Stimulated activated naive CD8-positive, alpha-beta T cell treated with anti-CD3 and anti-CD28 coated beads, Interleukin-15, amount 100 ng/mL, for 72 hours (primary cell): ENCODE measurements around the gene XAGE2.

Source experiments
- ATAC-seq: fragments of 150-1000 bp; cut with Tn5 transposase; 2 replicates; pipeline ENCODE4 v1.10.0; 2021; ENCODE audit warnings: mild to moderate bottlenecking, moderate library complexity
- DNase-seq, 2 donors: peaks; one replicate each; pipeline ENCODE4 v3.0.0; 2021 to 2022
- H3K27ac Mint-ChIP-seq, 2 donors: one replicate each; pipeline ENCODE4 v1.8.0; 2022; ENCODE audit warnings: mild to moderate bottlenecking in 2 of 2, mixed read lengths in 2 of 2, moderate library complexity in 2 of 2
- H3K27me3 Mint-ChIP-seq: one replicate; pipeline ENCODE4 v1.8.0; 2022; ENCODE audit warnings: mixed read lengths
- H3K4me1 Mint-ChIP-seq: one replicate; pipeline ENCODE4 v1.8.0; 2022; ENCODE audit warnings: mild to moderate bottlenecking, mixed read lengths
- H3K4me3 Mint-ChIP-seq, 2 donors: one replicate each; pipeline ENCODE4 v1.8.0; 2022; ENCODE audit warnings: mild to moderate bottlenecking in 2 of 2, mixed read lengths in 2 of 2, moderate library complexity in 1 of 2
- H3K9me3 Mint-ChIP-seq, 2 donors: one replicate each; pipeline ENCODE4 v1.8.0; 2022; ENCODE audit warnings: mixed read lengths in 2 of 2

Gene XAGE2

GRCh38 chrX:52410439-52411394, 41.9 kb downstream of the XAGE2 start:
- no peak for ATAC-seq
- Mint-ChIP-seq H3K9me3 (no peaks in the 10 kb centered on the region), H3K27me3 (no peaks in the 10 kb centered on the region), H3K4me1 (no peaks in the 10 kb centered on the region), H3K27ac (no peak overlapping the region), H3K4me3 (no peak overlapping the region)
- no peak for DNase-seq

- DNase-seq (no peak), ATAC-seq (no peak)
- Mint-ChIP-seq H3K4me1 (no peaks in the 10 kb centered on the region), H3K9me3 (no peaks in the 10 kb centered on the region), H3K27ac (no peak overlapping the region), H3K27me3 (no peaks in the 10 kb centered on the region), H3K4me3 (no peak overlapping the region)
Measured at GRCh38 chrX:52415304-52415703, 46.5 kb downstream of the XAGE2 start.

- H3K27me3 Mint-ChIP-seq: no peaks in the 10 kb centered on the region
- H3K9me3 Mint-ChIP-seq: no peaks in the 10 kb centered on the region
- DNase-seq (no peak), ATAC-seq (no peak)
- H3K27ac Mint-ChIP-seq: no peak overlapping the region
- H3K4me1 Mint-ChIP-seq: no peaks in the 10 kb centered on the region
- H3K4me3 Mint-ChIP-seq: no peak overlapping the region
Measured at GRCh38 chrX:52416816-52417215, 48.0 kb downstream of the XAGE2 start.

DNA sequence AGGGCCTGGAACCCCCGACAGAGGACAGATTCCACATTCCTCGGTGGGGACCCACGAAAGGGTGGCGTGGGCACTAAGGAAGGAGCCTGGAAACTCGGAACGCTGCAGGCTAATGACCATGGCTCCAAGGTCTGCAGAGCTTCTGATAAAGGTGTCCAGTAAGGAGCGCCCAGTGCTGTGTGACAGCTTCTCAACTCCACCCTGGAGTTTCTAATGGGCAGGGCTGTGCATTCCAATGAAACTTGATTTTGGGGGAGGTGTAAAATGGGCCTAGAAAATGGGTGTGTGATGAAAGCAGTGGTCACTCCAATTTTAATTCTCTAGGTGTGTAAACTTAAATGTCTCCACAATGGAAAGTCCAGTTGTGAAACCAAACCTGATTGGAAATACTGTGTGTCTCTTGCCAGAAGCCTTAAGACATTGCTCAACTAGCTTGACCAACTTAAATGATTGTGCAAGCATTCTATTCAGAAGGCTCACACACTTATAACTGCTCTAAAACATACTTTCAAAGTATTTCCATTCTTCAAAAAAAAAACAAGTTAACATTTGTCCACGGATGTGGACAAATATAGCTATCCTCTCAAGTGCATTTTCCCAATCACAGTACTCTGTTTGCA, 52.1 kb downstream of the XAGE2 start:
- ATAC-seq (no peak), DNase-seq (no peak)
- Mint-ChIP-seq H3K4me3 (no peak overlapping the region), H3K9me3 (no peaks in the 10 kb centered on the region), H3K4me1 (no peaks in the 10 kb centered on the region), H3K27ac (no peak overlapping the region), H3K27me3 (no peaks in the 10 kb centered on the region)

DNA sequence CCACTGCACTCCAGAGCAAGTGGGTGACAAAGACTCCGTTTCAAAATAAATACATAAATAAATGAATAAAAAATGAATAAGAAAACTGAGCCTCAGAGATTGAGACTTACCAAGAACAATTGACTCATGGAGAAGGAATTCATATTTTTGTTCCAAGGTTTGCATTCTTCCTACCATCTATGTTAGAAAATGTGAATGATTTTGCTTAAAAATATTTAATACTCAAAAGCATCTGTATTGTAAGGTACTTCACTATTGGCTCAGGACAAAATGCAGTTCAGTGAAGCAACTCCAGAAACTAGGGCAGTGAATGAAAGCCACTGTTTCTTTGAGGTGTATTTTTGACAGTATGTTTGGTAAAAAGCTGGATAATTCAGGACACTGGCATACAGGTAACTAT, 54.1 kb downstream of the XAGE2 start:
- Mint-ChIP-seq H3K27ac (no peak overlapping the region), H3K4me3 (no peak overlapping the region), H3K27me3 (no peaks in the 10 kb centered on the region), H3K9me3 (no peaks in the 10 kb centered on the region), H3K4me1 (no peaks in the 10 kb centered on the region)
- DNase-seq (no peak), ATAC-seq (no peak)

GRCh38 chrX:52424656-52425055, 55.8 kb downstream of the XAGE2 start:
- ATAC-seq (no peak), DNase-seq (no peak)
- Mint-ChIP-seq H3K4me1 (no peaks in the 10 kb centered on the region), H3K4me3 (no peak overlapping the region), H3K27ac (no peak overlapping the region), H3K27me3 (no peaks in the 10 kb centered on the region), H3K9me3 (no peaks in the 10 kb centered on the region)
